ENCODE data around the gene CYTH3.

The CYTH3 gene

GRCh38 chr7:6156734-6157133 lies 115.7 kb downstream of the CYTH3 start:
- Histone ChIP-seq H3K9me3 (ENCODE audit: insufficient read depth, low read length) (no peaks in the 10 kb centered on the region), H2AFZ (ENCODE audit: low read depth, low read length, severe bottlenecking) (no peak overlapping the region), H3K36me3 (ENCODE audit: low read length) (peaks cover 8% of the 10 kb centered on the region; the same call in 1 of the 2 replicates), H3K79me2 (ENCODE audit: insufficient read depth, low read length) (no peaks in the 10 kb centered on the region), H3F3A (ENCODE audit: insufficient read depth) (0 out of 2 replicates have a peak, but pooled peaks cover 9% of the 10 kb centered on the region), H3K4me2 (ENCODE audit: low read depth, low read length, poor library complexity, severe bottlenecking) (no peak overlapping the region), H3K27ac (ENCODE audit: low read depth, low read length) (no peak overlapping the region), H3K27me3 (ENCODE audit: low read length) (no peaks in the 10 kb centered on the region), H3K4me3 (ENCODE audit: insufficient read depth, low read length, poor library complexity, severe bottlenecking) (no peak overlapping the region), H3K9ac (ENCODE audit: low read length) (no peak overlapping the region), H4K20me1 (ENCODE audit: low read depth, low read length) (0 out of 2 replicates have a peak, but pooled peaks cover 7% of the 10 kb centered on the region), H3K9me2 (replicated peaks; ENCODE audit: insufficient read depth, low read length) (no peaks in the 10 kb centered on the region)
- TF ChIP-seq EZH2phosphoT487 (conservative IDR thresholded peaks at IDR 0.05; ENCODE audit: low read length) (no peak), CTCF (IDR thresholded peaks at IDR 0.05; ENCODE audit: insufficient read depth, low read length, poor library complexity, severe bottlenecking) (no peak)

- Histone ChIP-seq H3K9ac (ENCODE audit: low read length) (no peak overlapping the region), H3K9me3 (ENCODE audit: insufficient read depth, low read length) (no peaks in the 10 kb centered on the region), H3F3A (ENCODE audit: insufficient read depth) (0 out of 2 replicates have a peak, but pooled peaks cover 3% of the 10 kb centered on the region), H3K27ac (ENCODE audit: low read depth, low read length) (no peak overlapping the region), H3K27me3 (ENCODE audit: low read length) (no peaks in the 10 kb centered on the region), H3K9me2 (replicated peaks; ENCODE audit: insufficient read depth, low read length) (no peaks in the 10 kb centered on the region), H4K20me1 (ENCODE audit: low read depth, low read length) (0 out of 2 replicates have a peak, but pooled peaks cover 2% of the 10 kb centered on the region), H3K79me2 (ENCODE audit: insufficient read depth, low read length) (no peaks in the 10 kb centered on the region), H2AFZ (ENCODE audit: low read depth, low read length, severe bottlenecking) (no peak overlapping the region), H3K4me3 (ENCODE audit: insufficient read depth, low read length, poor library complexity, severe bottlenecking) (no peak overlapping the region), H3K36me3 (ENCODE audit: low read length) (peaks cover 3% of the 10 kb centered on the region; the same call in 1 of the 2 replicates), H3K4me2 (ENCODE audit: low read depth, low read length, poor library complexity, severe bottlenecking) (no peak overlapping the region)
- TF ChIP-seq CTCF (IDR thresholded peaks at IDR 0.05; ENCODE audit: insufficient read depth, low read length, poor library complexity, severe bottlenecking) (no peak), EZH2phosphoT487 (conservative IDR thresholded peaks at IDR 0.05; ENCODE audit: low read length) (no peak)
These were observed 116.8 kb downstream of the CYTH3 start for GRCh38 chr7:6155596-6155995.

GRCh38 chr7:6154542-6155404 lies 117.7 kb downstream of the CYTH3 start:
- Histone ChIP-seq H3K36me3 (ENCODE audit: low read length) (peaks cover 5% of the 10 kb centered on the region; the same call in 1 of the 2 replicates), H3K9ac (ENCODE audit: low read length) (no peak overlapping the region), H3K9me3 (ENCODE audit: insufficient read depth, low read length) (no peaks in the 10 kb centered on the region), H3K9me2 (replicated peaks; ENCODE audit: insufficient read depth, low read length) (no peaks in the 10 kb centered on the region), H2AFZ (ENCODE audit: low read depth, low read length, severe bottlenecking) (no peak overlapping the region), H4K20me1 (ENCODE audit: low read depth, low read length) (no peaks in the 10 kb centered on the region), H3K4me3 (ENCODE audit: insufficient read depth, low read length, poor library complexity, severe bottlenecking) (no peak overlapping the region), H3K79me2 (ENCODE audit: insufficient read depth, low read length) (no peaks in the 10 kb centered on the region), H3F3A (ENCODE audit: insufficient read depth) (no peaks in the 10 kb centered on the region), H3K27ac (ENCODE audit: low read depth, low read length) (no peak overlapping the region), H3K4me2 (ENCODE audit: low read depth, low read length, poor library complexity, severe bottlenecking) (no peak overlapping the region), H3K27me3 (ENCODE audit: low read length) (no peaks in the 10 kb centered on the region)
- TF ChIP-seq EZH2phosphoT487 (conservative IDR thresholded peaks at IDR 0.05; ENCODE audit: low read length) (no peak), CTCF (IDR thresholded peaks at IDR 0.05; ENCODE audit: insufficient read depth, low read length, poor library complexity, severe bottlenecking) (no peak)

Data from SU-DHL-6 (cell line).